Measurements from ENCODE around the gene ZNF311.
"Not testable (repeated sequence)": the region's sequence is repeated elsewhere in the genome, so short reads cannot be mapped to it uniquely, and the experiment has no call there.

- TF ChIP-seq CTCF, POLR2A (IDR thresholded peaks at IDR 0.05): not testable (repeated sequence)
These were observed 47.3 kb downstream of the ZNF311 start for GRCh38 chr6:28957795-28958314.

Data from thyroid gland (tissue), 4 donors.